Measurements from ENCODE around the gene AP5M1. TPM values are rescaled to one million over a fixed set of nuclear protein-coding genes. Genes with fewer than 3 reads are reported as not detected.

The AP5M1 gene
- total RNA-seq, 4 donors from 2014 or later = 18.5 to 40.2 (median 23.0) TPM

DNA sequence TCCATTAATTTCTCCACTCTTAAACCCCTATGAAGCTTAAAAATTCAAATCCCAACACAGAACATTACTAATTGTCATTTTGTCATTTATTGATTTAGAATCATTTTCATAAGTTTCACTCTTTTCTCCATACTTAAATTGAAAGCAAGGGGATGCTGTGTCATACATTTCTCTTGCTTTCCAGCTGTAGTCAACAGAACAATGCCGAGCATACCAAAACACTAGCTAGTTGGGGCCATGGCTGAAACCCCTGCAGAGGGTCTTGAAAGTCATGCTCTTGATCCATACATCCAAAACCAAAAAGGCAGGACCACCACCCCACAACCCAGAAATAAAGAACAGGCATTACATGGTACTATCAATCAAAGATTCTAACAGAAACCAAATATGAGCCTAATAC is 9.1 kb upstream of the AP5M1 start:
- no peak for DNase-seq (ENCODE audit: low spot score in 2 of 2)
- no peak for TF ChIP-seq POLR2A (IDR thresholded peaks at IDR 0.05)
- TF ChIP-seq, protein P1, sequence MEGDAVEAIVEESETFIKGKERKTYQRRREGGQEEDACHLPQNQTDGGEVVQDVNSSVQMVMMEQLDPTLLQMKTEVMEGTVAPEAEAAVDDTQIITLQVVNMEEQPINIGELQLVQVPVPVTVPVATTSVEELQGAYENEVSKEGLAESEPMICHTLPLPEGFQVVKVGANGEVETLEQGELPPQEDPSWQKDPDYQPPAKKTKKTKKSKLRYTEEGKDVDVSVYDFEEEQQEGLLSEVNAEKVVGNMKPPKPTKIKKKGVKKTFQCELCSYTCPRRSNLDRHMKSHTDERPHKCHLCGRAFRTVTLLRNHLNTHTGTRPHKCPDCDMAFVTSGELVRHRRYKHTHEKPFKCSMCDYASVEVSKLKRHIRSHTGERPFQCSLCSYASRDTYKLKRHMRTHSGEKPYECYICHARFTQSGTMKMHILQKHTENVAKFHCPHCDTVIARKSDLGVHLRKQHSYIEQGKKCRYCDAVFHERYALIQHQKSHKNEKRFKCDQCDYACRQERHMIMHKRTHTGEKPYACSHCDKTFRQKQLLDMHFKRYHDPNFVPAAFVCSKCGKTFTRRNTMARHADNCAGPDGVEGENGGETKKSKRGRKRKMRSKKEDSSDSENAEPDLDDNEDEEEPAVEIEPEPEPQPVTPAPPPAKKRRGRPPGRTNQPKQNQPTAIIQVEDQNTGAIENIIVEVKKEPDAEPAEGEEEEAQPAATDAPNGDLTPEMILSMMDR (IDR thresholded peaks at IDR 0.05) = no peak
- 96 to 100% methylated on average over 1 of the region's 1 CpG for whole genome bisulfite sequencing, 2 donors
- intact Hi-C loops (cut with DNase I; ENCODE audit: low total_unique reads) = no loop called here
- no peak overlapping the region for H3K4me3 ChIP-seq (ENCODE audit: low read depth, poor library complexity, severe bottlenecking)

DNA sequence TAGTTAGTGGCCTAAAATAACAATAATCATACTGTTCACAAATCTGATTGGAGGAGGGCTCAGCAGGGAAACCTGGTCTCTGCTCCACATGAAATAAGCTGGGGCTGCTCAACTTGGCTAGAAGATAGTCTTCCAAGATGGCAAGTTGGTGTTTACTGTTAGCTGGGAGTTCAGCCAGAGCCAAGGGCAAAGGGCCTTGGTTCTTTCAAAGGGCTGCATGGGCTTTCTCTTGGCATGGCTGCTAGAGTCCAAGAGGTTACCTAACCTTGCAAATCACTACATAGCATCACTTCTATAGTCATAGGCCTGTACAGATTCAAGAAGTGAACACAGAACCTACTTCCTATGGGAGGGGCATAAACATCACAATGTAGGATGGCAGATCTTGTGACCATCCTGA is 7.2 kb upstream of the AP5M1 start:
- no peak overlapping the region for H3K4me3 ChIP-seq (ENCODE audit: low read depth, poor library complexity, severe bottlenecking)
- no peak for TF ChIP-seq POLR2A (IDR thresholded peaks at IDR 0.05)
- TF ChIP-seq, protein P1 (IDR thresholded peaks at IDR 0.05) = no peak
- intact Hi-C loops (cut with DNase I; ENCODE audit: low total_unique reads) = no loop called here
- no peak for DNase-seq (ENCODE audit: low spot score in 2 of 2)

DNA sequence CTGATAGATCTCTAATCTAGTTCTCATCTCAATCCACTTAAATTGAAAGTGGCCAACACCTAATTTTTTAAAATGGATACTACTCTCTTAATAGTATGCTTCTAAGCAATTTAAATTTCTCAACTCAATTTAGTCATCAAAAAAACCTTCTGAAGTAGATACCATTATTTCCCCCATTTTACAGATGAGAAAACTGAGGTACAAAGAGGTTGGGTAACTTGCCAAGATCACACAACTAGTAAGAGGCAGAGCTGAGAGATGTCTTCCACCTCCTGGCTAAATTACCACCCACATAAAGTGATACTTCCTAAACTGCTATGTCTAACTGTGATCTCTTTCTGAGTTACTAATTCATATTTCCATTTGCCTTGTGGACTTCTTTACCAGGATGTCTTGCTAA is 6.7 kb upstream of the AP5M1 start:
- intact Hi-C loops (cut with DNase I; ENCODE audit: low total_unique reads) = no loop called here
- no peak overlapping the region for H3K4me3 ChIP-seq (ENCODE audit: low read depth, poor library complexity, severe bottlenecking)
- no peak for TF ChIP-seq POLR2A (IDR thresholded peaks at IDR 0.05)
- TF ChIP-seq, protein P1 (IDR thresholded peaks at IDR 0.05) = no peak
- DNase-seq (ENCODE audit: low spot score in 2 of 2) = no peak

DNA sequence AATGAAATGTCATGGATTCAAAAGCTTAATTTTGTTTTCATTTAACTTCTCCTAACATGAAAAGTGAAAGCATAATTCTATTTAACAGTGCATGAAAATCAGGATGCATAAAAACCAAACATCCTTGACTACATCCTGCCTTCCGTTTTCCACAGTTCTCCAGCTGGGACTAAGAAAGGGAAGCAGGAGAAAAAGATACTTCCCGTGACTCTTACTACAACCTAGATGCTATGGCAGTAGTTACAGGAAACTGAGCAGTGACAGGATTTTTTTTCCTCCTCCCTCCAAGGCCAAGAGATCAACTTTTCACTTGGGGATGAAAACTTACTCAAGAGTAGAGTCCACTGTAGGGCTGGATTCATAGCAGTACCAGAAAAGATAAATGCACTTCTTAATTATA is 2.7 kb upstream of the AP5M1 start:
- H3K4me3 ChIP-seq (ENCODE audit: low read depth, poor library complexity, severe bottlenecking) = no peak overlapping the region
- TF ChIP-seq, protein P1 (IDR thresholded peaks at IDR 0.05) = no peak
- no peak for TF ChIP-seq POLR2A (IDR thresholded peaks at IDR 0.05)
- intact Hi-C loops (cut with DNase I; ENCODE audit: low total_unique reads) = no loop called here
- 33 to 36% methylated on average over 2 of the region's 2 CpGs for WGBS, 2 donors
- no peak for DNase-seq (ENCODE audit: low spot score in 2 of 2)

DNA sequence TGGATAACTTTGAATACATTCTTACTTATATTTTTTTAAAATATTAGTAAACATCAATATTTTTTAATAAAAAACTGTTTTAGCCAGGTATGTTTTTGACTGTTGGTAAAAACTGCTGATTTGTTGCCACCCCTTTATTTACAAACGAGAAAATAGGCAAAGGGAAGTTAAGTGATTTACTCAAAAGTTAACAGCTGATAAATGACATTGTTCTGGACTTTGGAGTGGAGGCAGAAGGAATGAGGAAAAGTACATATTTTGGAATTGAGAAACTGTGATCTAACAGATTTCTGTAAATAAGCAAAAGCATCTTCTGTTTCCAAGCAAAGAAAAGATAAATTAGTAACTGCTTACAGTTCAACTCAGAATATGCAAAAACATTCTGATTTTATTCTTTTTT is 4.5 kb downstream of the AP5M1 start:
- intact Hi-C loops (cut with DNase I; ENCODE audit: low total_unique reads) = no loop called here
- TF ChIP-seq POLR2A (IDR thresholded peaks at IDR 0.05) = no peak
- TF ChIP-seq, protein P1 (IDR thresholded peaks at IDR 0.05) = no peak
- DNase-seq (ENCODE audit: low spot score in 2 of 2) = no peak
- 93 to 94% methylated on average over 1 of the region's 1 CpG for WGBS, 2 donors
- H3K4me3 ChIP-seq (ENCODE audit: low read depth, poor library complexity, severe bottlenecking) = no peak overlapping the region

DNA sequence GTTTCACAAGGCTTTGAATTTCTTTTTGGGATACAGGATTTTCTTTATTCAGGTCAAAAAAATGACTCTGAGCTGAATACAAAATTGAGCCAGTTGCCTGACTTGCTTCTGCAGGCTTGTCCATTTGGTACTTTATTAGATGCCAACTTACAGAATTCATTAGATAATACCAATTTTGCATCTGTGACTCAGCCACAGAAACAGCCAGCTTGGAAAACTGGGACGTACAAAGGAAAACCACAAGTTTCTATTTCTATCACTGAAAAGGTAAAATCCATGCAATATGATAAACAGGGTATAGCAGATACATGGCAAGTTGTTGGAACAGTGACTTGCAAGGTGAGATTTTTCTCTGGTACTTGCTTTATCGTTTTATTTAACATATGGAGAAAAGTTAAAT is 5.8 kb downstream of the AP5M1 start:
- TF ChIP-seq, protein P1 (IDR thresholded peaks at IDR 0.05) = no peak
- TF ChIP-seq POLR2A (IDR thresholded peaks at IDR 0.05) = no peak
- intact Hi-C loops (cut with DNase I; ENCODE audit: low total_unique reads) = no loop called here
- no peak overlapping the region for H3K4me3 ChIP-seq (ENCODE audit: low read depth, poor library complexity, severe bottlenecking)
- 88 to 95% methylated on average over 2 of the region's 2 CpGs for WGBS, 2 donors
- no peak for DNase-seq (ENCODE audit: low spot score in 2 of 2)
